GM21360 (cell line): ENCODE results near the gene CNDP2.
"Not testable (repeated sequence)": the region's sequence is repeated elsewhere in the genome, so short reads cannot be mapped to it uniquely, and the experiment has no call there.

Experiments used
- ATAC-seq: cut with Tn5 transposase; IDR thresholded peaks from one replicate; pipeline ENCODE4 v1.9.1; 2021; ENCODE audit warnings: mild to moderate bottlenecking, moderate library complexity; ENCODE audit not compliant: unreplicated experiment

CNDP2 gene

GRCh38 chr18:74515620-74516231 lies 19.6 kb downstream of the CNDP2 start:
- no peak for ATAC-seq

- no peak for ATAC-seq
These were observed 20.4 kb downstream of the CNDP2 start for GRCh38 chr18:74516271-74517235.

- ATAC-seq: no peak
These were observed 21.1 kb downstream of the CNDP2 start for GRCh38 chr18:74517236-74517630.

GRCh38 chr18:74518456-74519295 lies 22.5 kb downstream of the CNDP2 start:
- ATAC-seq: no peak

GRCh38 chr18:74519320-74520095 lies 23.3 kb downstream of the CNDP2 start:
- no peak for ATAC-seq

- ATAC-seq: no peak
These were observed 24.1 kb downstream of the CNDP2 start for GRCh38 chr18:74520096-74520833.

- no peak for ATAC-seq
These were observed 25.0 kb downstream of the CNDP2 start for GRCh38 chr18:74521068-74521725.

GRCh38 chr18:74522635-74523548 lies 26.7 kb downstream of the CNDP2 start:
- ATAC-seq: no peak

- no peak for ATAC-seq
These were observed 27.9 kb downstream of the CNDP2 start for GRCh38 chr18:74524097-74524496.

- ATAC-seq: not testable (repeated sequence)
These were observed 28.8 kb downstream of the CNDP2 start for GRCh38 chr18:74524915-74525314.

- no peak for ATAC-seq
These were observed 29.6 kb downstream of the CNDP2 start for GRCh38 chr18:74525741-74526140.

- no peak for ATAC-seq
These were observed 30.3 kb downstream of the CNDP2 start for GRCh38 chr18:74526488-74526887.

- no peak for ATAC-seq
These were observed 32.3 kb downstream of the CNDP2 start for GRCh38 chr18:74528478-74528877.

- no peak for ATAC-seq
These were observed 32.8 kb downstream of the CNDP2 start for GRCh38 chr18:74528913-74529312.

- no peak for ATAC-seq
These were observed 33.2 kb downstream of the CNDP2 start for GRCh38 chr18:74529378-74529777.

GRCh38 chr18:74529811-74530583 lies 33.8 kb downstream of the CNDP2 start:
- ATAC-seq: no peak

GRCh38 chr18:74530584-74530862 lies 34.4 kb downstream of the CNDP2 start:
- no peak for ATAC-seq

- no peak for ATAC-seq
These were observed 34.9 kb downstream of the CNDP2 start for GRCh38 chr18:74531043-74531442.
